ENCODE measurements around the gene KRTAP5-3.
"Not testable (repeated sequence)": the region's sequence is repeated elsewhere in the genome, so short reads cannot be mapped to it uniquely, and the experiment has no call there.

The KRTAP5-3 gene

DNA sequence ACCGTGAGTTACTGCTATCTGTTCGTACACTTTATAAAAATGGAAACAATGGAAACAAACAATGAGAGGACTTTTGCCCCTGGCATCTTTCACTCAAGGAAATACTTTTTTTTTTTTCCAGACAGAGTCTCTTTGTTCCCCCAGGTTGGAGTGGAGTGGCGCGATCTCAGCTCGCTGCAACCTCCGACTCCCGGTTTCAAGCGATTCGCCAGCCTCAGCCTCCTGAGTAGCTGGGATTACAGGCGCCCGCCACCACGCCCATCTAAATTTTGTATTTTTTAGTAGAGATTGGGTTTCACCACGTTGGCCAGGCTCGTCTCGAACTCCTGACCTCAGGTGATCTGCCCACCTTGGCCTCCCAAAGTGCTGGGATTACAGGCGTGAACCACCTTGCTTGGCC lies 32.5 kb downstream of the KRTAP5-3 start:
- DNase-seq, result not testable (repeated sequence)

- no peak for DNase-seq
Observed at GRCh38 chr11:1574933-1575242, 33.4 kb downstream of the KRTAP5-3 start.

DNA sequence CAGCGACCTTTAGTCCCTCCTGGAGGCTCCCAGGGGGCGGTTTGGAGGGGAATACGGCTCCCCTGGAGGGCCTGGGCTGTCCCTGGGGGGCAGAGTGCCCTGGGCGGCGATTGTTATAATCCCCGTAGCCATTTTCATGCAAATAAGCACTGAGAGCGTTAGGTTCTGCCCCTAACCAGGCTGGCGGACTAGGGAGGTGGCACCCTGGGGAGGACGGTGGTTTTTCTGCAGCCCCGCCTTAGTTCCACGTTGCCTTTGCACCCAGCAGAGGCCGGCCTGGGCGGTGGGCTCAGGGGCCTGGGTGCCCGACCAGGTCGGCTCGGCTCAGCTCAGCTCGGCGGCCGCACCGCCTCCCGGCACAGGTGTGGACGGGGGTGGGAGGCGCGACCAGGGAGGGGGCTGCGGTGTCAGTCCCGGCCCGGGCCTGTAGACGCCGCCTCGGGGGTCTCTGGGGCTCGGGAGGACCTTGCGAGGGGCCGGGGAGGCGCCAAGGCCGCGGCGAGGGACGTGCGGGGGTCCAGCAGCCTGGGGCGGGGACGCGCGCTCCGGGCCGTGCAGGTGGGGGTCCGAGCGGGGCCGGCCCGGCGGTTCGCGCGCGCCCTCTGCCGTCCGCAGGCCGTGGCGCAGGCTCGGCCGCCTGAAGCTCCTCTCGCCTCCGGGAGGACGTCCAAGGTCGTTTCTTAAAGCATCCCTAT lies 33.9 kb downstream of the KRTAP5-3 start:
- DNase-seq, result peak; percentile 42

DNA sequence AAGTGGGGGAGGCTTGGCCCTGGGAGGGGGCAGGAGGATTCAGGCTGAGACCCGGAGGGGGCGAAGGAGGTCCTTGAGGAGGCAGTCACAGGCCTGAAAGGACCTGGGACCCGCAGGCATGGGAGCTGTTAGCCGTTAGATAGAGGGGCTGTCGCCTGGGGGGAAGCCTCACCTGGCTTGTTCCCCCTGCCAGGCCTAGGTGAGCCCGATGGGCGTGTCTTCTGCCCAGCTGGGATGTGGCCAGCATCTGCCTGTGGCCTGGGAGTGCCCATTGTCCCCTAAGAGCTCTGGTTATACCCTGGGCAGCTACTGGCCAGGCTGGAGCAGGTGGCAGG lies 34.4 kb downstream of the KRTAP5-3 start:
- DNase-seq, result no peak

- DNase-seq, result no peak
Observed at GRCh38 chr11:1573077-1573902, 35.0 kb downstream of the KRTAP5-3 start.

- DNase-seq, result peak; percentile 88
Observed at GRCh38 chr11:1572197-1573076, 35.8 kb downstream of the KRTAP5-3 start, which contains the start of gene DUSP8. Gene DUSP8 (minus strand): TSS chr11:1572271. CDS start chr11:1565826, 6,445 bp downstream.

- no peak for DNase-seq
Observed at GRCh38 chr11:1571760-1572196, 36.5 kb downstream of the KRTAP5-3 start.

- DNase-seq, result no peak
Observed at GRCh38 chr11:1570896-1571759, 37.1 kb downstream of the KRTAP5-3 start.

DNA sequence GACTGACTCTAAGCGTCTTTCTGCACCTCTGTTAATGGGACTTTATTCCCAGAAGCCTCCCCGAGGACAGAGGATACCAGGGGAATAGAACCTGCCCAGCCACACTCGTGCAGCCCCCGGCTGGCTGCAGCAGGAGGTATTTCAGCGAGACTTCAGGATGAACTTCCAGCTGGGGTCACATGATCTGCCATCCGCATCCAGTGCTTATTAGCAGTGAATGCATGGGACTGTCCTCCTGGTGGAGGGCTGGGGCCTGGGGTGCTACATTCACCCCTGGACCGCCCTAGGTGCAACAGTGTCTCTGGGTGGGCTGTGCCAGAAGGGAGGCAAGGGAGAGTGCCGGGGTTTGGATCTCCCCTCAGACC lies 37.8 kb downstream of the KRTAP5-3 start:
- DNase-seq, result no peak

GRCh38 chr11:1570001-1570453 lies 38.2 kb downstream of the KRTAP5-3 start:
- DNase-seq, result no peak

DNA sequence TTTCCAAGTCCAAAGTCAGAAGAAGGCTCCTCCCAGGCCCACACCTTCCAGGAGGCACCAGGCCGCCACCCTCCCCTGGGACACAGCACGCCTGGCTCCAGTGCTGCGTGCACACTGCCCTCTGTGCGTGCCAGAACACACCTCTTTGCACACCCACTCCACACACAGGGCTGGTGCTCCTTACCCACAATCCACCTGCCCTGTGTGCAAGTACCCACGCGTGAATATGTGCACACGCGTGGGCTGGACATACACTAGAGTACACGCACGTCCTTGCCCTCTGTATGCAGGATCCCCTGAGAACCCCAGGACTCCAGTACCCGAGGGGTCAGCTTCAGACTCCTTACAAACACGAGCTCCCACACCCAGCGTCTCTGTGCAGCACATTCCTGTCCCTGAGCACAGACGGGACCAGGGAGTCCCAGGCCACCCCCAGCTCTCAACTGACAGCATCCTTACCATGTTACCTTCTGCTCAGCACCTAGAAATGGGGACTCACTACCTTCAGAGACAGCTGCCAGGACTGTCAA lies 38.9 kb downstream of the KRTAP5-3 start:
- no peak for DNase-seq

GRCh38 chr11:1568441-1568911 lies 39.8 kb downstream of the KRTAP5-3 start:
- no peak for DNase-seq

GRCh38 chr11:1567721-1568100 lies 40.6 kb downstream of the KRTAP5-3 start:
- no peak for DNase-seq

DNA sequence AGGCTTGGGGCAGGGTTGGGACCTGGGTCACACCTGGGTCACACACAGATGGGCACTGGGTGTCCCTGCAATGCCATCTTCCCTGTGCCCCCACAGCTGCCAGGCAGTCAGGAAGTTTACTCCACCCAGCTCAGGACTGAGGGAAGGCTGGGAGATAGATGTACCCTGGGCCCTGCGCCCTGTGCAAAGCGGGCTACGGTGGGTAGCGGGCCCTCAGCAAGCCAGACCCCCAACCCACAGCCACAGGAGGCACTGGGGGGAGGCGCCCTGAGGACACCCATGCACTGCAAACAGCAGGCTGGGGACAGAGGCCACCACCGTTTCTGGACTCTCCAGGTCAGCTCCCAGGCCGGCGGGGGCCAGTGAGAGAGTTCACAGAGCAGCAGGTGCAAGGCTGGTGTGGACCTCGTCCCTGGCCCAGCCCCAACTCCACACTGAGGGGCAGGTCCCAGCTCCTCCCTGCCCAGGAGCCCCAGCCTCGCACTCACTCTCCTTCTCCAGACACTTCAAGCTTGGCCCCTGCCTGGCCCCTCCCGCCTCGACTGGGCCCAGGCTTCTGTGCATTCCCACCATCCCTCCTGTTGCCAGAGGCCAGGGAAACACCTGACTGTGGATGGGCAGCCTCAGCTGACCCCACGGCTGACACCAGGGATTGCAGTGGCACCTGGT lies 41.1 kb downstream of the KRTAP5-3 start:
- no peak for DNase-seq

- DNase-seq, result no peak
Observed at GRCh38 chr11:1566381-1567051, 41.7 kb downstream of the KRTAP5-3 start.

DNA sequence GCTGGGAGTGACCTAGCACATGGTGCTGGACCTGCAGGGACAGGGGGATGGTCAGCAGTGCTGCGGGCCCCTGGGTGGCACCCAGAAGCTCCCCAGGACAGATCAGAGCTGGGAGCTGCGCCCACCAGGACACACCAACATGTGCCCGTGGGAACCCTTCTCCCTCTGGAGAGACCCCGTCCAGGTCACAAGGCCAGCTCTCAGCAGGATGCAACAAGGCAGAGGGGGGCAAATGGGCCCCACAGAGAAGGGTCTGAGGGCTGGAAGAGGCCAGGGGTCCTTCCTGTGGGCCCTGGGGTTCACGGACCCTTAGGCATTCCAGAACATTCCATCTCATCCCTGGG lies 42.4 kb downstream of the KRTAP5-3 start:
- no peak for DNase-seq

GRCh38 chr11:1565173-1565903 lies 42.9 kb downstream of the KRTAP5-3 start:
- no peak for DNase-seq

- DNase-seq, result no peak
Observed at GRCh38 chr11:1564535-1565172, 43.6 kb downstream of the KRTAP5-3 start.

DNA sequence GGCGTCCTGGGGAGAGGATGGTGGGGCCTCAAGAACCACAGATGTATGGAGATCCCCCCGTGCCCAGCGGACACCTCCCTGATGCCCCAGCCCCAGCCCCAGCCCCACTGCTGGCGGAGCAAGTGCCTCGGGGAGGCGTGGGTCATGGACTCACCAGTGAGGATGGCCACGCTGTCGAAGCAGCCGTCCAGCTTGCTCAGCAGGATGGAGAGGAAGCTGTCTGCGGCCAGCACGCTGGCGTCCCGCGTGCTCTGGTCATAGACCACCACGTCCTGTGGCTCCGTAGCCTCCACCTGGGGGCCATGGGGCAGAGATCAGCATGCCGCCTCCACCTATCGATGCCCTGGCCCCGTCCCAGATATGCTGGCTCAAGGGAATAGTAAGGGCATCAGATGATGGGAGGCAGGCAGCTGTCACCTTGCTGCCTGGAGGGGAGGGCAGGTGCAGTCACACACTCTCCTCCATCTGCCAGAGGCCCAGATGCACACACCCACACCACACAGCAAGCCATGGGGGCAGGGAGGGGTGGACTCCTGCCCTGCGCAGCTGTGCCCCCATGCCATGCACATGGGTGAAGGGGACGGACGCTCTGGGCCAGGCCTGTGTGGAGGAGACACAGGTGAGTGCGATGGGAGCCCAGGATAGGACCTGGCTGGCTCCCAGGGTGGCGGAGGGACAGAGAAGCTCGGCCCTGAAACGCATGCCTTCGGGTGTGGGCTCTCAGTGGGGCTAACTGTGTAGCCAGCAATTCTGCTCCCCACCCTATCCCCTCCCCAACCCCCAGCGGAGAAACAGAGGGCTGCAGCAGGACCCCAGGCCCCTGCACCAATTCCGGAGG lies 44.3 kb downstream of the KRTAP5-3 start:
- no peak for DNase-seq

Data from stimulated activated CD4-positive, alpha-beta T cell treated with anti-CD3 and anti-CD28 coated beads, Interleukin-1b, Interleukin-23, amount 100 ng/mL, for 48 hours (primary cell).